Activated CD8-positive, alpha-beta memory T cell treated with anti-CD3 and anti-CD28 coated beads for 36 hours (primary cell): ENCODE results near the gene ANXA10. TPM values are rescaled to one million over a fixed set of nuclear protein-coding genes. Genes with fewer than 3 reads are reported as not detected.
"Not testable (repeated sequence)": the region's sequence is repeated elsewhere in the genome, so short reads cannot be mapped to it uniquely, and the experiment has no call there.

Experiments
- CTCF ChIA-PET: fragments of 350-600 bp; sonication (Branson Sonifier 250); formaldehyde crosslinking; loops from one replicate; lab custom pipeline; 2021; ENCODE audit warnings: antibody characterized with exemption; lab: Charles Lee
- POLR2A ChIA-PET: fragments of 350-600 bp; sonication (Branson Sonifier 250); formaldehyde crosslinking; loops from one replicate; lab custom pipeline; 2021; ENCODE audit warnings: antibody characterized with exemption; lab: Charles Lee
- total RNA-seq, 2 experiments: library from RNA; stranded (reverse); gene quantifications; one replicate each; pipeline ENCODE4 v1.2.3, GENCODE V29; 2021

Gene ANXA10
- total RNA-seq, 2 experiments from 2014 or later, result not detected

GRCh38 chr4:168212656-168213055 is 120.3 kb downstream of the ANXA10 start:
- CTCF ChIA-PET, result no interaction called here

DNA sequence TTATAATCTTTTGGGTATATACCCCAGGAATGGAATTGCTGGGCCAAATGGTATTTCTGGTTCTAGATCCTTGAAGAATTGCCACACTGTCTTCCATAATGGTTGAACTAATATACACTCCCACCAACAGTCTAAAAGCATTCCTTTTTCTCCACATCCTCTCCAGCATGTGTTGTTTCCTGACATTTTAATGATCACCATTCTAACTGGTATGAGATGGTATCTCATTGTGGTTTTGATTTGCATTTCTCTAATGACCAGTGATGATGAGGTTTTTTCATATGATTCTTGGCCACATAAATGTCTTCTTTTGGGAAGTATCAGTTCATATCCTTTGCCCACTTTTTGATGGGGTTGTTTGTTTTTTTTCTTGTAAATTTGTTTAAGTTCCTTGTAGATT is 121.2 kb downstream of the ANXA10 start:
- POLR2A ChIA-PET, CTCF ChIA-PET: not testable (repeated sequence)

More at GRCh38 chr4:168212656-168213055, 120.3 kb downstream of the ANXA10 start:
- POLR2A ChIA-PET, result no interaction called here

DNA sequence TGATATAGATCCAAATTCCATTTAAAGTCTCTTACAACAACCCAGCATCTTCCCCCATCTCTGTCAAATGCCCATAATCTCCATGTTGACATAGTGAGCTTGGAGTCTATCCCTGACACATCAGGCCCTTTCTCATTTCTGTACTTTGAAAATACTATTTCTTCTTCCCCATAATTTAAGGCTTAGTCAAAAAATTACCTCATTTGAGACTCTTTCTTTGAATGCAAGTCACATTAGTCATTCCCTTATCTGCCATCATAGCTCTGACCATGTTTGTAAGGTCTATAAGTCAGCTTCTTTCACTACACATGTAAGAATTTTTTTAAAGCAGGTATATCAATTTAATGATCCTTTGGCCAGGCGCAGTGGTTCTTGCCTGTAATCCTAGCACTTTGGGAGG is 126.3 kb downstream of the ANXA10 start:
- POLR2A ChIA-PET, result no interaction called here

GRCh38 chr4:168220893-168221292 is 128.6 kb downstream of the ANXA10 start:
- POLR2A ChIA-PET, result no interaction called here
- CTCF ChIA-PET, result no interaction called here

More for the DNA sequence above, 126.3 kb downstream of the ANXA10 start:
- CTCF ChIA-PET, result no interaction called here

DNA sequence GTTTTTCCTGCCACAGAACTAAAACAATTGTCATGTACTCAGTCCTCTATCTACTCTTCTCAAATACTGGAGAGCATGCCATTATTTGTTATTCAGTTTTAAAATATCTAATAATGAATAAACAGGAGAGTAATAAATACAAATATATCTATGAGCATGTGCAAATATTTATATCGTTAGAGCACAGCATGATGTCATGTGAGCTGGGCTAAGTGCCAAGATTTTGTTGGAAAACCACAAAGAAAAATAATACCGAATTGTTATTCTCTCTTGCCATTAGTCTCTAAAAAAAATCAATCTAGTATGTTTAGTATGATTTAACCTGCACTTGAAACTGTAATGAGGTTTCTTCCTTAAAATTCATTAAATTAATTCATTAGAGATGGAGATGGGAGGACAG is 129.0 kb downstream of the ANXA10 start:
- ChIA-PET POLR2A (no interaction called here), CTCF (no interaction called here)

Other genes with a start within 250 kb of the ANXA10 start
- 1 to 10 TPM; 2.3 to 2.6 TPM for gene DDX60, start 226.2 kb downstream of the ANXA10 start, total RNA-seq